B cell (primary cell): ENCODE measurements around the gene CLSTN2. TPM values are rescaled to one million over a fixed set of nuclear protein-coding genes. Genes with fewer than 3 reads are reported as not detected.

Experiments
- ATAC-seq: fragments of 200-7000 bp; cut with Tn5 transposase; one replicate; pipeline ENCODE4 v1.10.0; 2021; ENCODE audit warnings: low read depth, mild to moderate bottlenecking, moderate number of reproducible peaks, moderate library complexity
- CTCF ChIA-PET: fragments of 350-600 bp; sonication (Branson Sonifier 250); formaldehyde crosslinking; loops from one replicate; lab custom pipeline; 2021; ENCODE audit warnings: antibody characterized with exemption, inconsistent platforms; lab: Charles Lee
- POLR2A ChIA-PET: fragments of 350-600 bp; sonication (Branson Sonifier 250); formaldehyde crosslinking; loops from one replicate; lab custom pipeline; 2021; ENCODE audit warnings: antibody characterized with exemption; lab: Charles Lee
- DNase-seq: peaks from one replicate; pipeline ENCODE4 v3.0.0; 2013
- H2AFZ ChIP-seq: 2 replicates; pipeline ENCODE4 v1.6.1; 2012; ENCODE audit warnings: mild to moderate bottlenecking, low read depth, low read length; ENCODE audit not compliant: insufficient read depth, poor library complexity, severe bottlenecking
- H3K27ac ChIP-seq, 2 donors: 1 replicate in 1 of 2; 2 replicates in 1 of 2; pipeline ENCODE4 v1.5.1; 2012 to 2013; ENCODE audit warnings: low read length in 2 of 2, mild to moderate bottlenecking in 2 of 2, moderate library complexity in 1 of 2
- H3K27me3 ChIP-seq, 4 experiments: fragments of 200-600 bp in 1 of 4; sonication (generic) in 1 of 4; replicated peaks in 1 of 4; 1 replicate in 2 of 4; 2 replicates in 2 of 4; pipeline versions ENCODE4 v1.6.1 to v1.7.0; 2013 to 2016; ENCODE audit warnings: low read length in 3 of 4, mild to moderate bottlenecking in 2 of 4, mixed read lengths in 1 of 4, moderate library complexity in 1 of 4; ENCODE audit not compliant: insufficient read depth in 4 of 4, control insufficient read depth in 3 of 4; ENCODE audit errors: control extremely low read depth in 1 of 4
- H3K36me3 ChIP-seq, 2 experiments: replicated peaks in 1 of 2; 1 replicate in 1 of 2; 2 replicates in 1 of 2; pipeline versions ENCODE4 v1.6.1 to v1.7.1; 2013; ENCODE audit warnings: low read length in 1 of 2; ENCODE audit not compliant: insufficient read depth in 2 of 2, control insufficient read depth in 1 of 2; ENCODE audit errors: control extremely low read depth in 1 of 2, extremely low read depth in 1 of 2
- H3K4me1 ChIP-seq, 2 donors: fragments of 200-600 bp in 1 of 2; sonication (generic) in 1 of 2; 1 replicate in 1 of 2; 2 replicates in 1 of 2; pipeline versions ENCODE4 v1.5.1 to v1.6.1; 2013 to 2017; ENCODE audit warnings: low read length in 2 of 2; ENCODE audit not compliant: control insufficient read depth in 2 of 2, insufficient read depth in 2 of 2
- H3K4me2 ChIP-seq: replicated peaks from 2 replicates; pipeline ENCODE3; 2012; ENCODE audit warnings: mild to moderate bottlenecking, low read depth, low read length; ENCODE audit not compliant: poor library complexity, severe bottlenecking
- H3K4me3 ChIP-seq, 5 experiments: fragments of 200-600 bp in 1 of 5; sonication (generic) in 1 of 5; 1 replicate in 3 of 5; 2 replicates in 2 of 5; pipeline versions ENCODE4 v1.5.1 to v1.7.0; 2011 to 2016; ENCODE audit warnings: low read length in 4 of 5, mild to moderate bottlenecking in 4 of 5, low read depth in 2 of 5, control low read depth in 1 of 5, moderate library complexity in 1 of 5; ENCODE audit not compliant: insufficient read depth in 1 of 5; ENCODE audit errors: control extremely low read depth in 1 of 5, extremely low read depth in 1 of 5
- H3K79me2 ChIP-seq: fragments of 200-600 bp; sonication (generic); one replicate; pipeline ENCODE4 v1.6.0; 2016; ENCODE audit warnings: low read length; ENCODE audit not compliant: control insufficient read depth, insufficient read depth
- H3K9ac ChIP-seq: fragments of 200-600 bp; sonication (generic); 2 replicates; pipeline ENCODE4 v1.6.1; 2017; ENCODE audit warnings: mild to moderate bottlenecking, low read length, moderate library complexity
- H3K9me3 ChIP-seq, 3 donors: one replicate each; pipeline versions ENCODE4 v1.6.1 to v1.7.1; 2013; ENCODE audit warnings: low read length in 2 of 3; ENCODE audit not compliant: control insufficient read depth in 2 of 3, insufficient read depth in 1 of 3; ENCODE audit errors: control extremely low read depth in 1 of 3
- H4K20me1 ChIP-seq: 2 replicates; pipeline ENCODE4 v1.6.0; 2012; ENCODE audit warnings: mild to moderate bottlenecking, low read length; ENCODE audit not compliant: insufficient read depth, control insufficient read depth, poor library complexity, severe bottlenecking
- H3K27ac Mint-ChIP-seq: one replicate; pipeline ENCODE4 v1.8.0; 2021; ENCODE audit warnings: mixed read lengths
- H3K27me3 Mint-ChIP-seq: one replicate; pipeline ENCODE4 v1.8.0; 2021; ENCODE audit warnings: mixed read lengths
- H3K4me1 Mint-ChIP-seq: one replicate; pipeline ENCODE4 v1.8.0; 2021; ENCODE audit warnings: mixed read lengths
- H3K4me3 Mint-ChIP-seq: one replicate; pipeline ENCODE4 v1.8.0; 2021; ENCODE audit warnings: mixed read lengths
- H3K9me3 Mint-ChIP-seq: one replicate; pipeline ENCODE4 v1.8.0; 2022; ENCODE audit warnings: mixed read lengths; ENCODE audit not compliant: insufficient read depth
- CTCF ChIP-seq: fragments of 200-600 bp; IDR thresholded peaks from one replicate; pipeline ENCODE4 v1.8.0; 2022; ENCODE audit warnings: antibody characterized with exemption, mild to moderate bottlenecking
- EZH2 ChIP-seq: IDR thresholded peaks from 2 replicates; pipeline ENCODE4 v1.6.1; 2012; ENCODE audit warnings: borderline replicate concordance, low read depth, mild to moderate bottlenecking, moderate library complexity, low read length; ENCODE audit not compliant: insufficient read depth, poor library complexity, severe bottlenecking
- WGBS: methylation state at CpG from one replicate; pipeline ENCODE4 v1.1.5; 2013; ENCODE audit warnings: missing lambda C conversion rate; ENCODE audit not compliant: insufficient coverage; 5-methylcytosine and 5-hydroxymethylcytosine counted together
- intact Hi-C: fragments of 100-400 bp; cut with micrococcal nuclease; formaldehyde crosslinking; loops from one replicate; pipeline ENCODE4 v1.10.0; 2022
- polyA plus RNA-seq: library from polyadenylated mRNA; depleted of rRNA; stranded (reverse); fragments of >200 nt; gene quantifications from 2 replicates; pipeline ENCODE4 v1.2.3, GENCODE V29; 2012
- total RNA-seq, 2 donors: library from RNA; stranded (reverse); fragments of 120-200 nt in 1 of 2; gene quantifications; 1 replicate in 1 of 2; 2 replicates in 1 of 2; pipeline versions ENCODE4 v1.2.3 to v1.2.4, GENCODE V29; 2013 to 2022

CLSTN2 gene
- total and polyA plus RNA-seq, 2 donors (not counting 1 experiment from before 2014, with no cell fraction given): not detected

DNA sequence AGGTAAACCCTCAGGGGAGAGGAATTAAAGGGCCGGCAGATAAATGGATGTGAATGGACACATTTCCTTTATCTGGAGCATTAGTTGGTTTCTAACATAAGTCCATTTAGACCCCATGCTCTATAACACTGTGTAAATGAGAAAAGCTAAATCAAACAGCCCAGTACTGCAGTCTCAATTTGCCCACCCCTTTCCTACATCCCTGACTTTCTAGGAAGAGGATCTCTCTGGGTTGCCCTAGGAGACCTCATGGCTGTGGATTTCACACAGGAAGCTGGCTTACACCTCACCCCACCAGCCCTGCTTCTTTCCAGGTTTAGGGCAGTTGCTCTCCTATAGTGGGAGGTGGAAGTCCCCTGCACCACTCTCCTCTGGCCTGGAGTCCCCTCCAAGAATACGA is 126.2 kb downstream of the CLSTN2 start:
- WGBS: 86% methylated on average over 1 of the region's 2 CpGs
- no peaks in the 10 kb centered on the region for H3K4me1 Mint-ChIP-seq
- H4K20me1 ChIP-seq: no peaks in the 10 kb centered on the region
- H3K4me1 ChIP-seq: no peaks in the 10 kb centered on the region
- H3K9me3 Mint-ChIP-seq: no peaks in the 10 kb centered on the region
- H3K9me3 ChIP-seq: peaks cover 0 to 4% (median 0%) of the 10 kb centered on the region in 3 donors
- DNase-seq (no peak), ATAC-seq (no peak)
- peaks cover 9% of the 10 kb centered on the region for H3K27me3 Mint-ChIP-seq
- H3K27ac Mint-ChIP-seq: no peak overlapping the region
- intact Hi-C loops: no loop called here
- CTCF ChIA-PET: no interaction called here
- POLR2A ChIA-PET: no interaction called here
- H3K4me3 ChIP-seq: no peak overlapping the region
- TF ChIP-seq EZH2 (no peak), CTCF (no peak)
- no peak overlapping the region for H3K4me3 Mint-ChIP-seq
- H3K79me2 ChIP-seq: no peaks in the 10 kb centered on the region
- no peaks in the 10 kb centered on the region for H3K36me3 ChIP-seq
- no peak overlapping the region for H3K27ac ChIP-seq
- no peak overlapping the region for H3K9ac ChIP-seq
- H2AFZ ChIP-seq: no peak overlapping the region
- no peak overlapping the region for H3K4me2 ChIP-seq
- H3K27me3 ChIP-seq: no peaks in the 10 kb centered on the region

GRCh38 chr3:140062461-140062860 is 127.5 kb downstream of the CLSTN2 start:
- CTCF ChIA-PET: no interaction called here
- H3K27me3 Mint-ChIP-seq: peaks cover 9% of the 10 kb centered on the region
- no peak for ATAC-seq
- Histone ChIP-seq H3K27ac (no peak overlapping the region), H3K4me2 (no peak overlapping the region), H3K9me3 (peaks cover 0 to 3% (median 0%) of the 10 kb centered on the region in 3 donors), H3K4me1 (no peaks in the 10 kb centered on the region), H3K9ac (no peak overlapping the region), H3K36me3 (no peaks in the 10 kb centered on the region), H4K20me1 (no peaks in the 10 kb centered on the region), H2AFZ (no peak overlapping the region), H3K4me3 (no peak overlapping the region), H3K27me3 (peaks cover 0 to 5% (median 0%) of the 10 kb centered on the region in 4 experiments), H3K79me2 (no peaks in the 10 kb centered on the region)
- DNase-seq: no peak
- H3K4me3 Mint-ChIP-seq: no peak overlapping the region
- H3K4me1 Mint-ChIP-seq: no peaks in the 10 kb centered on the region
- H3K9me3 Mint-ChIP-seq: no peaks in the 10 kb centered on the region
- TF ChIP-seq CTCF: no peak
- no peak for TF ChIP-seq EZH2
- POLR2A ChIA-PET: no interaction called here
- intact Hi-C loops: no loop called here
- H3K27ac Mint-ChIP-seq: no peak overlapping the region
